NCI-H510A treated with DMSO at 0.1 percent for 48 hours (cell line): ENCODE data around the gene RGS10.
"Not testable (repeated sequence)": the region's sequence is repeated elsewhere in the genome, so short reads cannot be mapped to it uniquely, and the experiment has no call there.

ENCODE experiments used
- DNase-seq: peaks from one replicate; lab custom pipeline; 2025; lab: John Stamatoyannopoulos, UW

The RGS10 gene

GRCh38 chr10:119538632-119539358 is 3.7 kb downstream of the RGS10 start:
- DNase-seq, result no peak

- no peak for DNase-seq
These were observed 4.4 kb downstream of the RGS10 start for GRCh38 chr10:119537953-119538630.

GRCh38 chr10:119536508-119537025 is 6.0 kb downstream of the RGS10 start:
- DNase-seq, result no peak

- DNase-seq, result no peak
These were observed 6.5 kb downstream of the RGS10 start for GRCh38 chr10:119535837-119536507.

- DNase-seq, result no peak
These were observed 7.2 kb downstream of the RGS10 start for GRCh38 chr10:119535305-119535704.

GRCh38 chr10:119533473-119533872 is 9.0 kb downstream of the RGS10 start:
- no peak for DNase-seq

- not testable (repeated sequence) for DNase-seq
These were observed 9.7 kb downstream of the RGS10 start for GRCh38 chr10:119532791-119533190.

GRCh38 chr10:119532251-119532650 is 10.3 kb downstream of the RGS10 start:
- DNase-seq, result not testable (repeated sequence)

- DNase-seq, result no peak
These were observed 11.5 kb downstream of the RGS10 start for GRCh38 chr10:119531067-119531466.

GRCh38 chr10:119528663-119529237 is 13.8 kb downstream of the RGS10 start:
- not testable (repeated sequence) for DNase-seq

GRCh38 chr10:119526621-119527592 is 15.6 kb downstream of the RGS10 start:
- DNase-seq, result no peak

GRCh38 chr10:119526149-119526548 is 16.4 kb downstream of the RGS10 start:
- no peak for DNase-seq

GRCh38 chr10:119525116-119525515 is 17.4 kb downstream of the RGS10 start:
- no peak for DNase-seq

GRCh38 chr10:119524720-119525070 is 17.8 kb downstream of the RGS10 start:
- DNase-seq, result no peak

GRCh38 chr10:119523895-119524719 is 18.4 kb downstream of the RGS10 start:
- DNase-seq, result no peak

GRCh38 chr10:119522747-119523426 is 19.6 kb downstream of the RGS10 start:
- no peak for DNase-seq

GRCh38 chr10:119521443-119522204 is 20.9 kb downstream of the RGS10 start:
- DNase-seq, result no peak

GRCh38 chr10:119520283-119520682 is 22.2 kb downstream of the RGS10 start:
- no peak for DNase-seq

GRCh38 chr10:119518936-119519335 is 23.6 kb downstream of the RGS10 start:
- DNase-seq, result no peak
